DMS153 (cell line): ENCODE measurements around the gene TBC1D10B.
"Not testable (repeated sequence)": the region's sequence is repeated elsewhere in the genome, so short reads cannot be mapped to it uniquely, and the experiment has no call there.

Experiments used
- DNase-seq: peaks from one replicate; lab custom pipeline; 2025; lab: John Stamatoyannopoulos, UW

The TBC1D10B gene

GRCh38 chr16:30324220-30324619, 46.1 kb downstream of the TBC1D10B start:
- DNase-seq: not testable (repeated sequence)

GRCh38 chr16:30318647-30319046, 51.6 kb downstream of the TBC1D10B start:
- DNase-seq: not testable (repeated sequence)

GRCh38 chr16:30310937-30311336, 59.4 kb downstream of the TBC1D10B start:
- DNase-seq: not testable (repeated sequence)

GRCh38 chr16:30309255-30309654, 61.0 kb downstream of the TBC1D10B start:
- not testable (repeated sequence) for DNase-seq
